Measurements from ENCODE around the gene TLR4. TPM values are rescaled to one million over a fixed set of nuclear protein-coding genes. Genes with fewer than 3 reads are reported as not detected.

The TLR4 gene
- total and polyA plus RNA-seq, 2 of the 4 experiments (the other 2 are of a cell fraction): under 0.01 TPM; not detected in 1

DNA sequence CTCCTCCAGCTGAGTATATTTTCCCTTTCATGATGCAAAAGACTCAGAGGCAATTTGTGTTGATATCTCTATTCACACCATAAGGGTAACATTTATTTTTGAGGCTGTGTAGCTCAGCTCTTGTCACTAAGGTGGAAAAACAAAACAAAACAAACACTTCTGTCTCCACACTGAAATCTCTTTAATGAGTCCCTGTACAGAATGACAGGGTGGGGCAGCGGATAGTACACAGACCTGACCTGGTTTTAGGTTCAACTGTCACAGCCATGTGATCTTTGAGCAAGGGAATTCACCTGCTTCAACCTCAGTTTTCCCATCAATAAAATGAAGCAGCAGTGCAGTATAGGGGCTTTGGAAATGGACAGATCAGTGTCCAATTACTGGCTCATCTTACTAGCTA, 29.3 kb downstream of the TLR4 start:
- Histone ChIP-seq H3K27me3 (ENCODE audit: control insufficient read depth, insufficient read depth, low read length) (no peaks in the 10 kb centered on the region), H2BK20ac (ENCODE audit: low read depth, low read length) (no peak overlapping the region), H2BK5ac (ENCODE audit: low read depth, low read length, poor library complexity, severe bottlenecking) (no peak overlapping the region), H3K4me2 (ENCODE audit: low read depth, low read length) (no peak overlapping the region), H3K18ac (ENCODE audit: low read depth, low read length) (no peak overlapping the region), H3K4me1 (ENCODE audit: control insufficient read depth, insufficient read depth, low read length) (no peaks in the 10 kb centered on the region), H2BK15ac (ENCODE audit: low read depth, low read length) (no peak overlapping the region), H2AK5ac (ENCODE audit: low read depth, low read length) (no peak overlapping the region), H2BK120ac (ENCODE audit: low read depth, low read length) (no peak overlapping the region), H3K4me3 (ENCODE audit: insufficient read depth, low read depth, low read length) (no peak overlapping the region), H3K9me1 (ENCODE audit: insufficient read depth, low read length) (no peaks in the 10 kb centered on the region), H3K23ac (ENCODE audit: low read depth, low read length) (no peak overlapping the region), H3K36me3 (ENCODE audit: control insufficient read depth, insufficient read depth, low read length) (no peaks in the 10 kb centered on the region), H3K27ac (ENCODE audit: insufficient read depth, low read length) (no peak overlapping the region), H3K56ac (ENCODE audit: extremely low read depth, insufficient read depth, low read length) (no peak overlapping the region), H4K5ac (ENCODE audit: low read depth, low read length) (no peak overlapping the region), H4K91ac (ENCODE audit: insufficient read depth, low read depth, low read length) (no peak overlapping the region), H3K4ac (ENCODE audit: low read depth, low read length) (no peak overlapping the region), H3K14ac (replicated peaks; ENCODE audit: low read depth, low read length) (no peak overlapping the region), H3K9ac (ENCODE audit: low read depth, low read length) (no peak overlapping the region), H4K8ac (ENCODE audit: low read depth in 2 of 2, low read length in 2 of 2) (no peak overlapping the region), H2AFZ (replicated peaks; ENCODE audit: low read length, poor library complexity) (no peak overlapping the region), H2AK9ac (replicated peaks; ENCODE audit: low read depth, low read length, poor library complexity) (no peak overlapping the region), H3K9me3 (ENCODE audit: control insufficient read depth, insufficient read depth, low read length) (peaks cover 7% of the 10 kb centered on the region), H4K20me1 (ENCODE audit: insufficient read depth, low read length) (no peaks in the 10 kb centered on the region), H3K79me1 (ENCODE audit: low read depth in 1 of 2, low read length in 2 of 2) (no peaks in the 10 kb centered on the region)
- intact Hi-C loops (cut with micrococcal nuclease): no loop called here
- TF ChIP-seq, protein P1, sequence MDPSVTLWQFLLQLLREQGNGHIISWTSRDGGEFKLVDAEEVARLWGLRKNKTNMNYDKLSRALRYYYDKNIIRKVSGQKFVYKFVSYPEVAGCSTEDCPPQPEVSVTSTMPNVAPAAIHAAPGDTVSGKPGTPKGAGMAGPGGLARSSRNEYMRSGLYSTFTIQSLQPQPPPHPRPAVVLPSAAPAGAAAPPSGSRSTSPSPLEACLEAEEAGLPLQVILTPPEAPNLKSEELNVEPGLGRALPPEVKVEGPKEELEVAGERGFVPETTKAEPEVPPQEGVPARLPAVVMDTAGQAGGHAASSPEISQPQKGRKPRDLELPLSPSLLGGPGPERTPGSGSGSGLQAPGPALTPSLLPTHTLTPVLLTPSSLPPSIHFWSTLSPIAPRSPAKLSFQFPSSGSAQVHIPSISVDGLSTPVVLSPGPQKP (IDR thresholded peaks at IDR 0.05; ENCODE audit: borderline replicate concordance, low read depth, low read length): no peak
- TF ChIP-seq FOS (IDR thresholded peaks at IDR 0.05; ENCODE audit: low read depth, low read length) (no peak), BHLHE40 (IDR thresholded peaks at IDR 0.05; ENCODE audit: low read depth, low read length) (no peak), CHD1 (IDR thresholded peaks at IDR 0.05; ENCODE audit: low read depth, low read length) (no peak)
- in situ Hi-C loops (cut with MboI; ENCODE audit: low sequenced_read_pairs): no loop called here
- dilution Hi-C loops (cut with HindIII; ENCODE audit: low sequenced_read_pairs, unreplicated experiment): no loop called here
- no peak for DNase-seq
- no TSS peak for BruUV-seq (replicated peaks)
- no peak for ATAC-seq (ENCODE audit: low read depth)
- no CpG with 5 or more reads among the region's 1 CpG for WGBS, 2 experiments (ENCODE audit: extremely low coverage in 2 of 2, insufficient read length in 1 of 2)
- ChIA-PET CTCF (no interaction called here), POLR2A (ENCODE audit: unreplicated experiment) (no interaction called here)
